WTC11 (cell line): Measurements from ENCODE around the gene ANKS3. TPM values are rescaled to one million over a fixed set of nuclear protein-coding genes. Genes with fewer than 3 reads are reported as not detected.

ENCODE experiments used
- ATAC-seq: fragments of 200-7000 bp; cut with Tn5 transposase; 2 replicates; pipeline ENCODE4 v1.10.0; 2021; ENCODE audit warnings: mild to moderate bottlenecking, moderate library complexity
- CTCF ChIA-PET: fragments of 300-600 bp; sonication (Branson Sonifier 250); formaldehyde crosslinking; loops from one replicate; lab custom pipeline; 2021; ENCODE audit warnings: antibody characterized with exemption; lab: Charles Lee
- POLR2A ChIA-PET: fragments of 350-600 bp; sonication (Branson Sonifier 250); formaldehyde crosslinking; loops from one replicate; lab custom pipeline; 2021; ENCODE audit warnings: antibody characterized with exemption; lab: Charles Lee
- DNase-seq: peaks from one replicate; pipeline ENCODE4 v3.0.0; 2021; ENCODE audit warnings: low spot score
- H3K27ac Mint-ChIP-seq: 2 replicates; pipeline ENCODE4 v1.8.0; 2021; ENCODE audit warnings: mixed read lengths
- H3K27me3 Mint-ChIP-seq: 2 replicates; pipeline ENCODE4 v1.8.0; 2021; ENCODE audit warnings: low read depth, mild to moderate bottlenecking, moderate library complexity, mixed read lengths
- H3K36me3 Mint-ChIP-seq: 2 replicates; pipeline ENCODE4 v1.8.0; 2021; ENCODE audit warnings: mixed read lengths
- H3K4me1 Mint-ChIP-seq: 2 replicates; pipeline ENCODE4 v1.8.0; 2022; ENCODE audit warnings: mixed read lengths
- H3K4me3 Mint-ChIP-seq: 2 replicates; pipeline ENCODE4 v1.8.0; 2021; ENCODE audit warnings: mild to moderate bottlenecking, moderate library complexity, mixed read lengths
- H3K9me3 Mint-ChIP-seq: 2 replicates; pipeline ENCODE4 v1.8.0; 2021; ENCODE audit warnings: mixed read lengths
- AR ChIP-seq: fragments of 250-450 bp; sonication (Bioruptor Pico); IDR thresholded peaks from 2 replicates; pipeline ENCODE4 v1.9.0; 2021; ENCODE audit warnings: mild to moderate bottlenecking
- ATF2 ChIP-seq: sonication (generic); formaldehyde crosslinking; IDR thresholded peaks from 2 replicates; pipeline ENCODE4 v1.8.1; 2022; ENCODE audit warnings: low read depth, missing genetic modification reagents, borderline replicate concordance
- ATF3 ChIP-seq: sonication (generic); formaldehyde crosslinking; conservative IDR thresholded peaks from 2 replicates; pipeline ENCODE4 v1.8.1; 2022; ENCODE audit warnings: mild to moderate bottlenecking, missing genetic modification reagents
- CREB1 ChIP-seq: sonication (generic); formaldehyde crosslinking; IDR thresholded peaks from 2 replicates; pipeline ENCODE4 v1.8.0; 2023; ENCODE audit warnings: mild to moderate bottlenecking, missing genetic modification reagents
- CTCF ChIP-seq: fragments of 200-600 bp; IDR thresholded peaks from 2 replicates; pipeline ENCODE4 v1.8.0; 2022; ENCODE audit warnings: antibody characterized with exemption
- E2F1 ChIP-seq: sonication (generic); formaldehyde crosslinking; IDR thresholded peaks from 2 replicates; pipeline ENCODE4 v1.8.0; 2022; ENCODE audit warnings: mild to moderate bottlenecking, missing genetic modification reagents
- ERG ChIP-seq: fragments of 250-450 bp; sonication (Bioruptor Pico); IDR thresholded peaks from 2 replicates; pipeline ENCODE4 v1.8.0; 2021; ENCODE audit warnings: mild to moderate bottlenecking
- FOXK1 ChIP-seq: sonication (generic); formaldehyde crosslinking; IDR thresholded peaks from 2 replicates; pipeline ENCODE4 v1.8.0; 2022; ENCODE audit warnings: mild to moderate bottlenecking, moderate library complexity, missing genetic modification reagents
- FOXP1 ChIP-seq: sonication (generic); formaldehyde crosslinking; IDR thresholded peaks from 2 replicates; pipeline ENCODE4 v1.8.0; 2022; ENCODE audit warnings: missing genetic modification reagents, mild to moderate bottlenecking, moderate library complexity, borderline replicate concordance
- GTF2I ChIP-seq: fragments of 250-450 bp; sonication (Bioruptor Pico); conservative IDR thresholded peaks from 2 replicates; pipeline ENCODE4 v1.4.0; 2021; ENCODE audit warnings: mild to moderate bottlenecking
- HMGA2 ChIP-seq: fragments of 250-450 bp; sonication (Bioruptor Pico); IDR thresholded peaks from 2 replicates; pipeline ENCODE4 v1.4.0; 2021; ENCODE audit warnings: mild to moderate bottlenecking, moderate library complexity
- MYBL2 ChIP-seq: sonication (generic); formaldehyde crosslinking; IDR thresholded peaks from 2 replicates; pipeline ENCODE4 v1.8.1; 2023; ENCODE audit warnings: mild to moderate bottlenecking, moderate library complexity, missing genetic modification reagents
- NR1H2 ChIP-seq: sonication (generic); formaldehyde crosslinking; IDR thresholded peaks from 2 replicates; pipeline ENCODE4 v1.9.0; 2021; ENCODE audit warnings: mild to moderate bottlenecking, moderate library complexity, missing genetic modification reagents
- RORB ChIP-seq: fragments of 250-450 bp; sonication (Bioruptor Pico); IDR thresholded peaks from 2 replicates; pipeline ENCODE4 v1.9.0; 2021; ENCODE audit warnings: mild to moderate bottlenecking
- SMAD3 ChIP-seq: sonication (generic); formaldehyde crosslinking; IDR thresholded peaks from 2 replicates; pipeline ENCODE4 v1.8.0; 2022; ENCODE audit warnings: missing genetic modification reagents, mild to moderate bottlenecking, borderline replicate concordance
- SMAD4 ChIP-seq: sonication (generic); formaldehyde crosslinking; IDR thresholded peaks from 2 replicates; pipeline ENCODE4 v1.8.0; 2022; ENCODE audit warnings: mild to moderate bottlenecking, missing genetic modification reagents
- USF2 ChIP-seq: sonication (generic); formaldehyde crosslinking; IDR thresholded peaks from 2 replicates; pipeline ENCODE4 v1.8.1; 2023; ENCODE audit warnings: mild to moderate bottlenecking, missing genetic modification reagents, moderate library complexity
- ZNF396 ChIP-seq: fragments of 250-450 bp; sonication (Bioruptor Pico); IDR thresholded peaks from 2 replicates; pipeline ENCODE4 v1.8.0; 2021; ENCODE audit warnings: mild to moderate bottlenecking, moderate library complexity, borderline replicate concordance
- total RNA-seq: library from RNA; stranded (reverse); gene quantifications from 3 replicates; pipeline ENCODE4 v1.2.3, GENCODE V29; 2021

The ANKS3 gene
- total RNA-seq, 1 experiment from 2014 or later, result 35.6 TPM

- H3K27me3 Mint-ChIP-seq, result no peaks in the 10 kb centered on the region
- CTCF ChIA-PET, result interaction anchor here (1.7 kb wide), 1 partner anchor 61 kb away, joined by 3 read pairs; the partner anchor contains the start of gene MGRN1
- DNase-seq (no peak), ATAC-seq (no peak)
- TF ChIP-seq FOXP1 (CRISPR knock-in tag), result no peak
- no peak for TF ChIP-seq USF2
- no peak for TF ChIP-seq AR
- no peaks in the 10 kb centered on the region for H3K9me3 Mint-ChIP-seq
- H3K4me1 Mint-ChIP-seq, result no peaks in the 10 kb centered on the region
- POLR2A ChIA-PET, result no interaction called here
- H3K27ac Mint-ChIP-seq, result 0 out of 2 replicates have a peak overlapping the region, but pooled peaks have one; percentile 49
- peaks cover 9% of the 10 kb centered on the region for H3K36me3 Mint-ChIP-seq
- no peak overlapping the region for H3K4me3 Mint-ChIP-seq
These were observed 49.3 kb downstream of the ANKS3 start for GRCh38 chr16:4684763-4685162.

GRCh38 chr16:4684058-4684715, 49.9 kb downstream of the ANKS3 start:
- H3K9me3 Mint-ChIP-seq, result no peaks in the 10 kb centered on the region
- peaks cover 9% of the 10 kb centered on the region for H3K36me3 Mint-ChIP-seq
- no peak overlapping the region for H3K4me3 Mint-ChIP-seq
- no peak for DNase-seq
- no peaks in the 10 kb centered on the region for H3K4me1 Mint-ChIP-seq
- POLR2A ChIA-PET, result interaction anchor here (1.8 kb wide), 1 partner anchor 50 kb away, joined by 5 read pairs; the partner anchor contains the start of genes ANKS3 and DNAAF8
- H3K27me3 Mint-ChIP-seq, result no peaks in the 10 kb centered on the region
- H3K27ac Mint-ChIP-seq, result no peak overlapping the region
- no peak for ATAC-seq
- CTCF ChIA-PET, result interaction anchor here (1.7 to 2.2 kb wide), 2 partner anchors 13 to 60 kb away, joined by 3 to 20 read pairs; partner anchors contain the start of gene MGRN1
- no peak for TF ChIP-seq NR1H2
- no peak for TF ChIP-seq GTF2I
- TF ChIP-seq FOXP1 (CRISPR knock-in tag), result no peak
- TF ChIP-seq SMAD3 (CRISPR knock-in tag), result no peak
- TF ChIP-seq RORB (CRISPR knock-in tag), result no peak
- no peak for TF ChIP-seq ATF3 (CRISPR knock-in tag)
- no peak for TF ChIP-seq ZNF396 (CRISPR knock-in tag)
- TF ChIP-seq ATF2 (CRISPR knock-in tag), result no peak
- TF ChIP-seq E2F1 (CRISPR knock-in tag), result no peak

GRCh38 chr16:4683255-4684057, 50.6 kb downstream of the ANKS3 start:
- ChIA-PET CTCF (interaction anchor here (0.6 to 2.2 kb wide), 53 partner anchors 10 to 275 kb away, joined by 3 to 63 read pairs (median 5); partner anchors contain the start of genes ANKS3, DNAAF8, HMOX2 and MGRN1), POLR2A (interaction anchor here (0.9 to 1.8 kb wide), 4 partner anchors 10 to 207 kb away, joined by 3 to 5 read pairs (median 4); partner anchors contain the start of genes ANKS3, DNAAF8 and HMOX2)
- H3K27me3 Mint-ChIP-seq, result no peaks in the 10 kb centered on the region
- H3K4me3 Mint-ChIP-seq, result no peak overlapping the region
- H3K27ac Mint-ChIP-seq, result no peak overlapping the region
- H3K9me3 Mint-ChIP-seq, result no peaks in the 10 kb centered on the region
- no peak; the same call in 1 of the 2 replicates for ATAC-seq
- no peak for DNase-seq
- TF ChIP-seq CREB1 (CRISPR knock-in tag), result no peak
- no peak for TF ChIP-seq HMGA2 (CRISPR knock-in tag)
- no peak for TF ChIP-seq FOXK1
- TF ChIP-seq ZNF396 (CRISPR knock-in tag), result no peak
- TF ChIP-seq ERG (CRISPR knock-in tag), result no peak
- no peak for TF ChIP-seq SMAD4 (CRISPR knock-in tag)
- TF ChIP-seq MYBL2 (CRISPR knock-in tag), result no peak
- TF ChIP-seq CTCF, result no peak
- H3K4me1 Mint-ChIP-seq, result no peaks in the 10 kb centered on the region
- H3K36me3 Mint-ChIP-seq, result peaks cover 9% of the 10 kb centered on the region
